Suprapubic skin (tissue), 4 donors: ENCODE data around the gene SCYGR2.

Experiments
- CTCF ChIP-seq, 2 donors: fragments of 200-600 bp in 1 of 2; fragments of 450-650 bp in 1 of 2; sonication (generic) in 1 of 2; IDR thresholded peaks; one replicate each; pipeline ENCODE4 v1.5.1; 2016 to 2019; ENCODE audit warnings: antibody characterized with exemption in 2 of 2, mild to moderate bottlenecking in 1 of 2, moderate library complexity in 1 of 2
- POLR2A ChIP-seq, 2 donors: fragments of 450-650 bp; IDR thresholded peaks; one replicate each; pipeline ENCODE4 v1.6.1; 2017; ENCODE audit warnings: antibody characterized with exemption in 2 of 2, mild to moderate bottlenecking in 2 of 2, moderate library complexity in 2 of 2
- POLR2AphosphoS5 ChIP-seq, 3 donors: sonication (generic); formaldehyde crosslinking; IDR thresholded peaks; one replicate each; pipeline ENCODE4 v1.6.1; 2017; ENCODE audit warnings: antibody characterized with exemption in 3 of 3

- TF ChIP-seq POLR2AphosphoS5 (IDR thresholded peaks at IDR 0.05) (no peak), CTCF (IDR thresholded peaks at IDR 0.05) (no peak), POLR2A (IDR thresholded peaks at IDR 0.05) (no peak)
These were observed 29.9 kb upstream of the SCYGR2 start for GRCh38 chr2:227568852-227569169.
